Measurements from ENCODE around the gene UBE2E3. TPM values are rescaled to one million over a fixed set of nuclear protein-coding genes. Genes with fewer than 3 reads are reported as not detected.

The UBE2E3 gene
- total and polyA plus RNA-seq, 2 experiments from 2014 or later, result 111 to 112 TPM

DNA sequence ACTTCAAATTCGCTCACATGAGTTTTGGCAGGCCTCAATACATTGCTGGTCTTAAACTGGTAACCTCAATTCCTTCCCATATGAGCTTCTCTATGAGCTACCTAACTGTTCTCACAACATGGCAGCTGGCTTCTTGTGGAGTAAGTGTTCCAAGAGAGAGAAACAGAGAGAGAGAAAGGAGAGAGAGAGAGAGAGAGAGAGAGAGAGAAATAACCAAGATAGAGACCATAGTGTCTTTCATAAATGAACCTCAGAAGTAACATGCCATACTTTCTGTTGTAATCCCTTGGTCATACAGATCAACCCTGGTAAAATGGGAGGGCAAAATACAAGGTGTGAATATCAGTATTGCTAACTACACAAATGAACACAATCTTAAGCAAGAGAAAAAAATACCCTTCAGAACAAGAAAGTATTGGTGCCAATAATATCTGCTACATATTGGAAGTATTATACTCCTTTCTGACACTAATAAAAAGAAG, 33.2 kb upstream of the UBE2E3 start:
- ATAC-seq, result no peak
- no peaks in the 10 kb centered on the region for H3K9me2 ChIP-seq (ENCODE audit: insufficient read depth)
- Mint-ChIP-seq H3K4me1 (peaks cover 7% of the 10 kb centered on the region; the same call in 2 of the 3 replicates), H3K36me3 (ENCODE audit: low read depth) (no peaks in the 10 kb centered on the region), H3K4me3 (no peak overlapping the region), H3K9me3 (no peaks in the 10 kb centered on the region), H3K27ac (no peak overlapping the region), H3K27me3 (ENCODE audit: insufficient read depth, low read depth, poor library complexity) (no peaks in the 10 kb centered on the region)
- TF ChIP-seq EZH2 (IDR thresholded peaks at IDR 0.05; ENCODE audit: low read depth, unreplicated experiment), result no peak
- TF ChIP-seq, protein P1, sequence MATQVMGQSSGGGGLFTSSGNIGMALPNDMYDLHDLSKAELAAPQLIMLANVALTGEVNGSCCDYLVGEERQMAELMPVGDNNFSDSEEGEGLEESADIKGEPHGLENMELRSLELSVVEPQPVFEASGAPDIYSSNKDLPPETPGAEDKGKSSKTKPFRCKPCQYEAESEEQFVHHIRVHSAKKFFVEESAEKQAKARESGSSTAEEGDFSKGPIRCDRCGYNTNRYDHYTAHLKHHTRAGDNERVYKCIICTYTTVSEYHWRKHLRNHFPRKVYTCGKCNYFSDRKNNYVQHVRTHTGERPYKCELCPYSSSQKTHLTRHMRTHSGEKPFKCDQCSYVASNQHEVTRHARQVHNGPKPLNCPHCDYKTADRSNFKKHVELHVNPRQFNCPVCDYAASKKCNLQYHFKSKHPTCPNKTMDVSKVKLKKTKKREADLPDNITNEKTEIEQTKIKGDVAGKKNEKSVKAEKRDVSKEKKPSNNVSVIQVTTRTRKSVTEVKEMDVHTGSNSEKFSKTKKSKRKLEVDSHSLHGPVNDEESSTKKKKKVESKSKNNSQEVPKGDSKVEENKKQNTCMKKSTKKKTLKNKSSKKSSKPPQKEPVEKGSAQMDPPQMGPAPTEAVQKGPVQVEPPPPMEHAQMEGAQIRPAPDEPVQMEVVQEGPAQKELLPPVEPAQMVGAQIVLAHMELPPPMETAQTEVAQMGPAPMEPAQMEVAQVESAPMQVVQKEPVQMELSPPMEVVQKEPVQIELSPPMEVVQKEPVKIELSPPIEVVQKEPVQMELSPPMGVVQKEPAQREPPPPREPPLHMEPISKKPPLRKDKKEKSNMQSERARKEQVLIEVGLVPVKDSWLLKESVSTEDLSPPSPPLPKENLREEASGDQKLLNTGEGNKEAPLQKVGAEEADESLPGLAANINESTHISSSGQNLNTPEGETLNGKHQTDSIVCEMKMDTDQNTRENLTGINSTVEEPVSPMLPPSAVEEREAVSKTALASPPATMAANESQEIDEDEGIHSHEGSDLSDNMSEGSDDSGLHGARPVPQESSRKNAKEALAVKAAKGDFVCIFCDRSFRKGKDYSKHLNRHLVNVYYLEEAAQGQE (IDR thresholded peaks at IDR 0.05; ENCODE audit: unreplicated experiment), result no peak
- no peak for TF ChIP-seq EZH2phosphoT487 (IDR thresholded peaks at IDR 0.05; ENCODE audit: unreplicated experiment)
- no peak for TF ChIP-seq JUNB (IDR thresholded peaks at IDR 0.05; ENCODE audit: unreplicated experiment)
- no peak for TF ChIP-seq NANOG (IDR thresholded peaks at IDR 0.05; ENCODE audit: borderline replicate concordance)
- TF ChIP-seq, protein P2, sequence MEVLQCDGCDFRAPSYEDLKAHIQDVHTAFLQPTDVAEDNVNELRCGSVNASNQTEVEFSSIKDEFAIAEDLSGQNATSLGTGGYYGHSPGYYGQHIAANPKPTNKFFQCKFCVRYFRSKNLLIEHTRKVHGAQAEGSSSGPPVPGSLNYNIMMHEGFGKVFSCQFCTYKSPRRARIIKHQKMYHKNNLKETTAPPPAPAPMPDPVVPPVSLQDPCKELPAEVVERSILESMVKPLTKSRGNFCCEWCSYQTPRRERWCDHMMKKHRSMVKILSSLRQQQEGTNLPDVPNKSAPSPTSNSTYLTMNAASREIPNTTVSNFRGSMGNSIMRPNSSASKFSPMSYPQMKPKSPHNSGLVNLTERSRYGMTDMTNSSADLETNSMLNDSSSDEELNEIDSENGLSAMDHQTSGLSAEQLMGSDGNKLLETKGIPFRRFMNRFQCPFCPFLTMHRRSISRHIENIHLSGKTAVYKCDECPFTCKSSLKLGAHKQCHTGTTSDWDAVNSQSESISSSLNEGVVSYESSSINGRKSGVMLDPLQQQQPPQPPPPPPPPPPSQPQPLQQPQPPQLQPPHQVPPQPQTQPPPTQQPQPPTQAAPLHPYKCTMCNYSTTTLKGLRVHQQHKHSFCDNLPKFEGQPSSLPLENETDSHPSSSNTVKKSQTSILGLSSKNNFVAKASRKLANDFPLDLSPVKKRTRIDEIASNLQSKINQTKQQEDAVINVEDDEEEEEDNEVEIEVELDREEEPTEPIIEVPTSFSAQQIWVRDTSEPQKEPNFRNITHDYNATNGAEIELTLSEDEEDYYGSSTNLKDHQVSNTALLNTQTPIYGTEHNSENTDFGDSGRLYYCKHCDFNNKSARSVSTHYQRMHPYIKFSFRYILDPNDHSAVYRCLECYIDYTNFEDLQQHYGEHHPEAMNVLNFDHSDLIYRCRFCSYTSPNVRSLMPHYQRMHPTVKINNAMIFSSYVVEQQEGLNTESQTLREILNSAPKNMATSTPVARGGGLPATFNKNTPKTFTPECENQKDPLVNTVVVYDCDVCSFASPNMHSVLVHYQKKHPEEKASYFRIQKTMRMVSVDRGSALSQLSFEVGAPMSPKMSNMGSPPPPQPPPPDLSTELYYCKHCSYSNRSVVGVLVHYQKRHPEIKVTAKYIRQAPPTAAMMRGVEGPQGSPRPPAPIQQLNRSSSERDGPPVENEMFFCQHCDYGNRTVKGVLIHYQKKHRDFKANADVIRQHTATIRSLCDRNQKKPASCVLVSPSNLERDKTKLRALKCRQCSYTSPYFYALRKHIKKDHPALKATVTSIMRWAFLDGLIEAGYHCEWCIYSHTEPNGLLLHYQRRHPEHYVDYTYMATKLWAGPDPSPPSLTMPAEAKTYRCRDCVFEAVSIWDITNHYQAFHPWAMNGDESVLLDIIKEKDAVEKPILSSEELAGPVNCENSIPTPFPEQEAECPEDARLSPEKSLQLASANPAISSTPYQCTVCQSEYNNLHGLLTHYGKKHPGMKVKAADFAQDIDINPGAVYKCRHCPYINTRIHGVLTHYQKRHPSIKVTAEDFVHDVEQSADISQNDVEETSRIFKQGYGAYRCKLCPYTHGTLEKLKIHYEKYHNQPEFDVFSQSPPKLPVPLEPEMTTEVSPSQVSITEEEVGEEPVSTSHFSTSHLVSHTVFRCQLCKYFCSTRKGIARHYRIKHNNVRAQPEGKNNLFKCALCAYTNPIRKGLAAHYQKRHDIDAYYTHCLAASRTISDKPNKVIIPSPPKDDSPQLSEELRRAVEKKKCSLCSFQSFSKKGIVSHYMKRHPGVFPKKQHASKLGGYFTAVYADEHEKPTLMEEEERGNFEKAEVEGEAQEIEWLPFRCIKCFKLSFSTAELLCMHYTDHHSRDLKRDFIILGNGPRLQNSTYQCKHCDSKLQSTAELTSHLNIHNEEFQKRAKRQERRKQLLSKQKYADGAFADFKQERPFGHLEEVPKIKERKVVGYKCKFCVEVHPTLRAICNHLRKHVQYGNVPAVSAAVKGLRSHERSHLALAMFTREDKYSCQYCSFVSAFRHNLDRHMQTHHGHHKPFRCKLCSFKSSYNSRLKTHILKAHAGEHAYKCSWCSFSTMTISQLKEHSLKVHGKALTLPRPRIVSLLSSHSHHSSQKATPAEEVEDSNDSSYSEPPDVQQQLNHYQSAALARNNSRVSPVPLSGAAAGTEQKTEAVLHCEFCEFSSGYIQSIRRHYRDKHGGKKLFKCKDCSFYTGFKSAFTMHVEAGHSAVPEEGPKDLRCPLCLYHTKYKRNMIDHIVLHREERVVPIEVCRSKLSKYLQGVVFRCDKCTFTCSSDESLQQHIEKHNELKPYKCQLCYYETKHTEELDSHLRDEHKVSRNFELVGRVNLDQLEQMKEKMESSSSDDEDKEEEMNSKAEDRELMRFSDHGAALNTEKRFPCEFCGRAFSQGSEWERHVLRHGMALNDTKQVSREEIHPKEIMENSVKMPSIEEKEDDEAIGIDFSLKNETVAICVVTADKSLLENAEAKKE (CRISPR knock-in tag; IDR thresholded peaks at IDR 0.05), result no peak
- no peak for TF ChIP-seq CREB1 (CRISPR knock-in tag; IDR thresholded peaks at IDR 0.05; ENCODE audit: low read depth)
- TF ChIP-seq ZNF114 (CRISPR knock-in tag; IDR thresholded peaks at IDR 0.05), result no peak
- no peak for TF ChIP-seq POLR2AphosphoS5 (IDR thresholded peaks at IDR 0.05; ENCODE audit: low read depth)
- TF ChIP-seq, protein P3, sequence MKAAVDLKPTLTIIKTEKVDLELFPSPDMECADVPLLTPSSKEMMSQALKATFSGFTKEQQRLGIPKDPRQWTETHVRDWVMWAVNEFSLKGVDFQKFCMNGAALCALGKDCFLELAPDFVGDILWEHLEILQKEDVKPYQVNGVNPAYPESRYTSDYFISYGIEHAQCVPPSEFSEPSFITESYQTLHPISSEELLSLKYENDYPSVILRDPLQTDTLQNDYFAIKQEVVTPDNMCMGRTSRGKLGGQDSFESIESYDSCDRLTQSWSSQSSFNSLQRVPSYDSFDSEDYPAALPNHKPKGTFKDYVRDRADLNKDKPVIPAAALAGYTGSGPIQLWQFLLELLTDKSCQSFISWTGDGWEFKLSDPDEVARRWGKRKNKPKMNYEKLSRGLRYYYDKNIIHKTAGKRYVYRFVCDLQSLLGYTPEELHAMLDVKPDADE (IDR thresholded peaks at IDR 0.05), result no peak
- no peak for TF ChIP-seq ZNF331 (CRISPR knock-in tag; IDR thresholded peaks at IDR 0.05; ENCODE audit: low read depth)
- TF ChIP-seq, protein P4, sequence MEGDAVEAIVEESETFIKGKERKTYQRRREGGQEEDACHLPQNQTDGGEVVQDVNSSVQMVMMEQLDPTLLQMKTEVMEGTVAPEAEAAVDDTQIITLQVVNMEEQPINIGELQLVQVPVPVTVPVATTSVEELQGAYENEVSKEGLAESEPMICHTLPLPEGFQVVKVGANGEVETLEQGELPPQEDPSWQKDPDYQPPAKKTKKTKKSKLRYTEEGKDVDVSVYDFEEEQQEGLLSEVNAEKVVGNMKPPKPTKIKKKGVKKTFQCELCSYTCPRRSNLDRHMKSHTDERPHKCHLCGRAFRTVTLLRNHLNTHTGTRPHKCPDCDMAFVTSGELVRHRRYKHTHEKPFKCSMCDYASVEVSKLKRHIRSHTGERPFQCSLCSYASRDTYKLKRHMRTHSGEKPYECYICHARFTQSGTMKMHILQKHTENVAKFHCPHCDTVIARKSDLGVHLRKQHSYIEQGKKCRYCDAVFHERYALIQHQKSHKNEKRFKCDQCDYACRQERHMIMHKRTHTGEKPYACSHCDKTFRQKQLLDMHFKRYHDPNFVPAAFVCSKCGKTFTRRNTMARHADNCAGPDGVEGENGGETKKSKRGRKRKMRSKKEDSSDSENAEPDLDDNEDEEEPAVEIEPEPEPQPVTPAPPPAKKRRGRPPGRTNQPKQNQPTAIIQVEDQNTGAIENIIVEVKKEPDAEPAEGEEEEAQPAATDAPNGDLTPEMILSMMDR (conservative IDR thresholded peaks at IDR 0.05; ENCODE audit: low read depth in 2 of 2), result no peak
- no peak for TF ChIP-seq STAT1 (IDR thresholded peaks at IDR 0.05; ENCODE audit: unreplicated experiment)
- H3K27me3 ChIP-seq (ENCODE audit: insufficient read depth), result no peaks in the 10 kb centered on the region
- peaks cover 11% of the 10 kb centered on the region; the same call in 1 of the 2 replicates for H3K4me1 ChIP-seq (ENCODE audit: insufficient read depth)
- no peaks in the 10 kb centered on the region for H3F3A ChIP-seq (replicated peaks; ENCODE audit: low read depth)
- no peak overlapping the region for H2AFZ ChIP-seq
- no peak overlapping the region for H3K4me2 ChIP-seq
- no peak overlapping the region for H3K4me3 ChIP-seq
- H3K36me3 ChIP-seq (ENCODE audit: insufficient read depth), result no peaks in the 10 kb centered on the region
- no peaks in the 10 kb centered on the region for H4K20me1 ChIP-seq (replicated peaks; ENCODE audit: insufficient read depth)
- no peak for DNase-seq (ENCODE audit: low spot score)
- H3K27ac ChIP-seq (ENCODE audit: low read depth), result no peak overlapping the region
- H3K79me2 ChIP-seq (replicated peaks; ENCODE audit: insufficient read depth), result no peaks in the 10 kb centered on the region

All from GM23338 (cell line).